Stimulated activated CD8-positive, alpha-beta memory T cell treated with anti-CD3 and anti-CD28 coated beads, Interleukin-12 subunit alpha, Interleukin-12 subunit beta, amount 100 ng/mL, for 24 hours (primary cell): ENCODE results near the gene MAP3K14.

ENCODE experiments used
- DNase-seq: peaks from one replicate; pipeline ENCODE4 v3.0.0-alpha.2; 2020; ENCODE audit errors: extremely low read depth

The MAP3K14 gene

GRCh38 chr17:45338996-45339535, 22.2 kb upstream of the MAP3K14 start:
- no peak for DNase-seq

GRCh38 chr17:45338023-45338781, 21.4 kb upstream of the MAP3K14 start:
- DNase-seq = no peak

DNA sequence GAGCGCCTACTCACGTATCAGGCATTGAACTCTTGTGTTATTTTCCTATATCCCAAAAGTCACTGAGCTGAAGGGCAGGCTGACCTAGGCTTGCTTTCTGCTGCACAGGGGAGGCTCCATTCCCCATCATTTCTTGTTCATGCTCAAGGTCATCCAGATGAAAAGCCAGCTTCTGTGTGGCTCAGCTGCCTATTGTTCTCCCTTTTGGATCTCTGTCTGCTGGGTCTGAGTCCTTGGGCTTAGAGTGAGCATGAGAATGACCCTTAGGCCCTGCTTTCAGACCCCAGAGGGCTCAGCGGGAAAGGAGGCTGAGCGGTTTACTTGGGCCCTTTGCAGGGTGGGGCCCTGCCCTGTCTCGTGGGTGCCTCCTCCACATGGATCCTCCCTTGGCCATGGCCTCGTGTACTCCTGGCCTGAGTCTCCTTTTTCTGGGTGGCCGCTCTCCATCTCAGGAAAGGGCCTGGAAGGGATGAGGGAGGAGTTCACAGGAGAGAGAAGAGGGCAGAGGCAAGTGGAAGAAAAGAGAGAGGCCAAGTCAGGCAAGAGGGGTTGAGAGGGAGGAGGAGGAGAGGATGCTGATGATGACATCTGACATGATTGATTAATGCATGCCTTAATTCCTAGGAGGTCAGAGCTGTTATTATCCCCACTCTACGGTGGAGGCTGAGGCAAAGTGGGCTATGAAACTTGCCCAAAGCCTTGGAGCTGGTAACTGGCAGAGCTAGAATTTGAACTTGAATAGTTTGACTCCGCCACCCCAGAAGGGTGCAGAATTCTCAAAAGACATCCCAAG, 19.8 kb upstream of the MAP3K14 start:
- no peak for DNase-seq

- DNase-seq = no peak
Observed at GRCh38 chr17:45335721-45336120, 18.9 kb upstream of the MAP3K14 start.

DNA sequence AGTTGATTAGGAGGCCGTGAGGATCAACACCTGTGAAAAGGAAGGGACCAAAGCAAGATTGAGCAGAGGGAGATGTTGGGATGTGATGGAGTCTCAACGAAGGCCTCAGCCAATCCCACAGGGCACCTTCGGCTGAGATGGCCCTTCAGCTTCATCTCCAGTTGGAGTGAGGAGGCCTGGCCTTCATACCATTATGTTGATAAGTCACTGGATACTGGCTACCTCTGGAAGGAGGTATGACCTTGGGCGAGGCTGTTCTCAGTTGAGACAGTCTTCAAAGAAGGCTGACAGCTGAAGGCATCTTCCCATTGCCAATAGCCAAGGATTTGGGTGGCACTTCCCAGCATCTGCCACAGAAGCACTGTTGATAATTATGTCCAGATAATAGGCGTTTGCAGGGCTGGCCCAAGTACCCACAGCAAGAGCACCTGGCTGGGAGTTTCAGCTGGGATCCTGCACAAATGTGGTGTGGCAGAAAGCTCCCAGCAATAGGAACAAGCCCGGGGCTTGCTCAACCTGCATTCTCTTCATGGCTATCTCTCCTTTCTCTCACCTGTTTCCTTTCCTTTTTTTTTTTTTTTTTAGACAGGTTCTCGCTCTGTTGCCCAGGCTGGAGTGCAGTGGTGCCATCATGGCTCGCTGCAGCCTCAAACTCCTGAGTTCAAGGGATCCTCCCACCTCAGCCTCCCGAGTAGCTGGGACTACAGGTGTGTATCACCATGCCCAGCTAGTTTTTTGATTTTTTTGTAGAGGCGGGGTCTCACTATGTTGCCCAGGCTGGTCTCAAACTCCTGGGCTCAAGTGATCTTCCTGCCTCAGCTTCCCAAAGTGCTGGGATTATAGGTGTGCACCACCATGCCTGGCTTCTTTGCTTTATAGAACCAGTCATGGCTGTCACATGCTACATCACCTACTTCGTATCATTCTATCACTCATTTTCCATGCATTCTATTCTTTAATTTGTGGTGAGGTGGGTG, 18.2 kb upstream of the MAP3K14 start:
- no peak for DNase-seq

DNA sequence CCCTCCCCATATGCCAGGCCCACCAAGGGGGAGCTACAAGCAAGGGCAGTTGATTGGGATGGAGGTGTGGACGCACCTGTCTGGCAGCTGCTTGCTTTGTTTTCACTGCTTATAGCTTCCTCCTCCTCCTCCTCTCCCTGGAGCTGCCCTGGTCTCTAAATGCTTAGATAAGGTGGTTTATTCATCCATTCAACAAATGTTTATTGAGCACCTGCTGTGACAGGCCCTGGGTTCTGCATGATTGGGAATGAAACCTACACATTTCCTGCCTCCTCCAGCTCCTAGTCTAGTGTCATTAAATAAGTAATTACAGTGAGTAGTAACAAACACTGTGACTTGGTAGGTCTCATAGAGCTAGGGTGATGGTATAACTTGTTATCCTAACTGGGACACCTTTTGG, 17.4 kb upstream of the MAP3K14 start:
- no peak for DNase-seq

- no peak for DNase-seq
Observed at GRCh38 chr17:45333702-45334092, 16.9 kb upstream of the MAP3K14 start.

DNA sequence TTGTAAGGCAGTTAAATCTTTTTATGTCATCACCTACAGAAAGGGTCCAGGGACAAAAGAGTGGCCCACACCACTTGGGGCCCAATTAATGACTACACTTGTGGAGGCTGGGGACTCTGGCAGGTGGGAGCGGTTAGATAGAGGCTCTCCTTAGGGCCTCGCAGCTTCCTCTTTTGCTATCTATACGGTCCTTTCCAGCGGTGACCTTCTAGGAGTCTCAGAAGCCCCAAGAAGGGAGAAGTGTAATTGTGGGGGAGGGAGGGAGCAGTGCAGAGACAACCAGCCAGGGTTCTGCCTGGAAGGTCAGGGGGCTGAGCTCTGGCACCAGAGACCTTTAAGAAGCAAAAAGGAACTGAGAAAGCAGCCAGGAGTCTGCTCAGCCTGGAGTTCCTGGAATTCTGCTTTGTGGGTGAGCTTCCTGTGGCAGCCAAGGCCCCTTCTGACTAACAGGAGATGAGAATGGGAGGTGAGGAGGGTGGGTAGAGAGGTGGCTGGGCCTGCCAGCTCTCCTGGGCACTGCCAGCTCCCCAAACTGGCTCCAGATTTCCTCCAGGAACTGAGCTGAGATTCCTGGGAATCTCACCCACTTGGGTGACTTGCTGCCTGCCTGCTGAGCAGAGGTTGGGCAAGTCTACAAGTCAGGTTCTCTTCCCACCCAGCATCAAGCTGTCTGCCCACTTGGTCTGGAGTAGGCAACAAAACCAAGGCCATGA, 16.3 kb upstream of the MAP3K14 start:
- DNase-seq = no peak

- DNase-seq = no peak
Observed at GRCh38 chr17:45332505-45332904, 15.7 kb upstream of the MAP3K14 start.

GRCh38 chr17:45326626-45327025, 9.8 kb upstream of the MAP3K14 start:
- DNase-seq = no peak

- DNase-seq = no peak
Observed at GRCh38 chr17:45325810-45326209, 9.0 kb upstream of the MAP3K14 start.

- DNase-seq = no peak
Observed at GRCh38 chr17:45324336-45324735, 7.5 kb upstream of the MAP3K14 start.

DNA sequence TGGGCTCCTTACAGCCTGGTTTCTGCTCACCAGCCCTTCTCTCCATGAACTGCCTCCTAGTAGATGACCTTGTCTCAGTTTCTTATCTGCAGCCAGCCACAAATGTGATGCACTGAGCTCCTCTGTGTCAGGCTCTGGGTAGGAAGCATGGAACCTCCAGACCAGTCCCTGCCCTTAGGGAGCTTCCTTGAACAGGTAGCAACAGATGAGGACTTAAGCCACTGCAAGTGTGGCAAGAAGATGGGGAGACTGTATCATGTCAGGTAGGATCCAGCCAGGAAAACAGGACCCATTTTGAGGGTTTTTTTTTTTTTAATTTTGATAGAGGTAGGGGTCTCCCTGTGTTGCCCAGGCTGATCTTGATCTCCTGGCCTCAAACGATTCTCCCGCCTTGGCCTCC, 5.3 kb upstream of the MAP3K14 start:
- no peak for DNase-seq

DNA sequence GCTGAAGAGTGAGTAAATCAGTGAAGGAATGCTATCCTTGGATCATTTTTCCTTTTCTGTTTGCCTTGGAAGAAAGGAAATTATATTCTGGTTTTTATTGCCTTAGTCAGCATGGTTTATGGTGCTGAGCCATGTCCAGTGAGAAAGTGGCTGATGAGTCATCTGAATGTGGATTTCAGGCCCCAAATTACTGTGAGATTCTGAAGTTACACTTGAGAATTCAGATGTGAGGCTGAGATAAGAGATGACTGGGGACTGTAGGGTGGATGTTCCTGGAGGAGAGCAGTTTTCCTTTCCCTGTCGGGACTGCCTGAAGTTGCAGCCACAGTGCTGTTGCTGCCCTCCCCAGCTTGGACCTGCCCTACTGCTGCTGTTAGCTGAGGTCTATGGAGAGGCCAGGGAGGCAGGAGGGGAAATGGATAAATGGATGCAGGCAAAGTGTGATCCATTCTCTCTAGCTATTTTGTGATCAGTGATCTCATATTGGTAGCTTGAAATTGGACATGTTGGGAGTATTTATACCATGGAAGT, 4.2 kb upstream of the MAP3K14 start:
- no peak for DNase-seq

DNA sequence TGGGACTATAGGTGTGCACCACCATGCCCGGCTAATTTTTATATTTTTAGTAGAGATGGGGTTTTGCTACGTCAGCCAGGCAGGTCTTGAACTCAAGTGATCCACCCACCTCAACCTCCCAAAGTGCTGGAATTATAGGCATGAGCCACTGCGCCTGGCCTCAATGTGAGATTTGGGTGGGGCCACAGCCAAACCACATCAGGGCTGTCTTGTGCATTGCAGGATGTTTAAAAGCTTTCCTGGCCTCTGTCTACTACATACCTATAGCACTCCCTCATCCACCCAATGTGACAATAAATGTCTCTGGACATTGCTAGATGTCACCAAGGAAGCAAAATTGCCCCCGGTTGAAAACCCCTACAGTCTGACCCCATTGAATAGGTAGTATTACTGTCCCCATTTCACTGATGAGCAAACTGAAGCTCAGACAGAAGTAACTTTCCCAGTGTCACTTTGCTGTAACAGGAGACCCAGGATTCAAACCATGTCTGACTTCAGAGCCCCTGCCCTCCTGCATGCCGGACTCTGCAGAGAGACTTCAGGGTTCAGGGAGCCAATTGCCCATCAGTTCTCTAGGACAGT, 3.6 kb upstream of the MAP3K14 start:
- DNase-seq = no peak

- DNase-seq = no peak
Observed at GRCh38 chr17:45319239-45319703, 2.5 kb upstream of the MAP3K14 start.

DNA sequence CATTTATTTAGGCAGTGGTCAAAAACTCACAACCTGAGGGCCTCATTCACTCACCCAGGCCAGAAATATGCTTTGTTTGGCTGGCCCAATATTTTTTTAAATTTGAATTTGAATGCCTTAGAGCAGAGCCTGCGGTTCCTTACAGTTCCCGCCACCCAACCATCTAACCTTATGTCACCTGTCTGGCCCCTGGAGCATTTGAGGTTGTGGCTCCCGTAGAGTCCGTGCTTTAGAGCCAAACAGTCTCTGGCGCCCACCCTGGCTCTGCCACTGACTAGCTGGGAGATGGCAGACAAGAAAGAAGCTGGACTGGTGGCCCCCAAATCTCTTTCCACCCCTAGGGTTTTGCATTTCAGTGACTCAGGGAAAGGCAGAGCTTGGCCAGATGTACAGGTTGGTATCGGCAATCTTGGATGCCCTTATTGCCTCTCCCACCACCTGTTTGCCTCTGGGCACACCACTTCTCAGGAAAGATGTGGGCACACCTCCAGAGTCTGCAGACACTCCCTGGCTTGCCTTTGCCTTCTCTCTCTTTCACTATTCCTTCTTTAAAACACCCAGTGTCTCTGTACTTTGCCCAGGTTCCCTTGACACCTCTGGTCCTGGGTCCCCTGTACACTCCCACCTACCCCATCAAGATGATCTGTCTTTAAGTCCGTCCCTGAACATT, 1.9 kb upstream of the MAP3K14 start:
- DNase-seq = no peak

- peak; percentile 99 for DNase-seq
Observed at GRCh38 chr17:45317111-45317928, 500 bp upstream of the MAP3K14 start.
